Measurements from ENCODE around the gene MAP3K2. TPM values are rescaled to one million over a fixed set of nuclear protein-coding genes. Genes with fewer than 3 reads are reported as not detected.

Gene MAP3K2
- total RNA-seq, 1 experiment from 2014 or later = 38.7 TPM

- ChIA-PET POLR2A (no interaction called here), CTCF (no interaction called here)
- H3K4me3 ChIP-seq (ENCODE audit: low read depth, low read length) = no peak overlapping the region
- H3K27me3 ChIP-seq (replicated peaks; ENCODE audit: control insufficient read depth, insufficient read depth, low read length) = no peaks in the 10 kb centered on the region
- H3K4me3 Mint-ChIP-seq (ENCODE audit: unreplicated experiment) = no peak overlapping the region
- no peaks in the 10 kb centered on the region for H3K36me3 ChIP-seq (ENCODE audit: control insufficient read depth, insufficient read depth, low read length)
- no peaks in the 10 kb centered on the region for H3K4me1 ChIP-seq
- intact Hi-C loops (cut with micrococcal nuclease; ENCODE audit: unreplicated experiment) = no loop called here
- no peaks in the 10 kb centered on the region for H3K9me3 Mint-ChIP-seq (ENCODE audit: unreplicated experiment)
- no peaks in the 10 kb centered on the region for H3K9me3 ChIP-seq
- H3K27me3 Mint-ChIP-seq (ENCODE audit: insufficient read depth, unreplicated experiment) = no peaks in the 10 kb centered on the region
- BruUV-seq (replicated peaks) = no TSS peak
- no peak for TF ChIP-seq CTCF (IDR thresholded peaks at IDR 0.05; ENCODE audit: insufficient read depth in 1 of 2, low read depth in 1 of 2, low read length in 1 of 2, severe bottlenecking in 1 of 2, unreplicated experiment in 1 of 2)
- no peak overlapping the region for H3K27ac Mint-ChIP-seq (ENCODE audit: unreplicated experiment)
- DNase-seq = no peak
- no peaks in the 10 kb centered on the region for H3K4me1 Mint-ChIP-seq (ENCODE audit: low read depth, unreplicated experiment)
- H3K36me3 Mint-ChIP-seq (ENCODE audit: insufficient read depth, unreplicated experiment) = peaks cover 10% of the 10 kb centered on the region
Observed at GRCh38 chr2:127343277-127343676, 44.5 kb downstream of the MAP3K2 start.

DNA sequence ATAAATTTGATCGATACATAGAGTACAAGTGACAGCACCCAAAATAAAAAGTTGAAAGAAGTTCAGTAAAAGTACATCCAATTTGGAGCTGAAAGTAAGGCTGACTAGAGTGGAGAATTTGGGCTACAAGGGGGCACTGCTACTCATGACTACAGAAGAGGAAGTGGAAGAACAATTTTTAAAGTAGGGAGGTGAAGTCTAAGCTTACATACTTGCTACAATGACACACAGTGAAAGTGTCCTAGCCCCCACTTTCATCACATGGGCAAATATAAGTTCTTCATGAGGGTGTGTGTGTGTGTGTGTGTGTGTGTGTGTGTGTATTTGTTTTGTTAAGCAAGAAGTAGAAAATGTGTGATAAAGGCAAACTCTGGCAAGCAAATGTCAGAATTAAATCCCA, 45.7 kb downstream of the MAP3K2 start:
- H3K27ac Mint-ChIP-seq (ENCODE audit: unreplicated experiment) = no peak overlapping the region
- H3K4me1 Mint-ChIP-seq (ENCODE audit: low read depth, unreplicated experiment) = no peaks in the 10 kb centered on the region
- POLR2A ChIA-PET = no interaction called here
- H3K4me3 ChIP-seq (ENCODE audit: low read depth, low read length) = no peak overlapping the region
- no peaks in the 10 kb centered on the region for H3K27me3 Mint-ChIP-seq (ENCODE audit: insufficient read depth, unreplicated experiment)
- TF ChIP-seq CTCF (IDR thresholded peaks at IDR 0.05; ENCODE audit: insufficient read depth in 1 of 2, low read depth in 1 of 2, low read length in 1 of 2, severe bottlenecking in 1 of 2, unreplicated experiment in 1 of 2) = no peak
- intact Hi-C loops (cut with micrococcal nuclease; ENCODE audit: unreplicated experiment) = no loop called here
- H3K9me3 ChIP-seq = no peaks in the 10 kb centered on the region
- no peak for DNase-seq
- peaks cover 12% of the 10 kb centered on the region for H3K36me3 Mint-ChIP-seq (ENCODE audit: insufficient read depth, unreplicated experiment)
- no TSS peak for BruUV-seq (replicated peaks)
- no peak overlapping the region for H3K4me3 Mint-ChIP-seq (ENCODE audit: unreplicated experiment)
- no peaks in the 10 kb centered on the region for H3K27me3 ChIP-seq (replicated peaks; ENCODE audit: control insufficient read depth, insufficient read depth, low read length)
- CTCF ChIA-PET = no interaction called here
- no peaks in the 10 kb centered on the region for H3K36me3 ChIP-seq (ENCODE audit: control insufficient read depth, insufficient read depth, low read length)
- no peaks in the 10 kb centered on the region for H3K9me3 Mint-ChIP-seq (ENCODE audit: unreplicated experiment)
- H3K4me1 ChIP-seq = no peaks in the 10 kb centered on the region

- CTCF ChIA-PET = no interaction called here
- no peaks in the 10 kb centered on the region for H3K27me3 ChIP-seq (replicated peaks; ENCODE audit: control insufficient read depth, insufficient read depth, low read length)
- POLR2A ChIA-PET = no interaction called here
- H3K9me3 Mint-ChIP-seq (ENCODE audit: unreplicated experiment) = no peaks in the 10 kb centered on the region
- H3K4me3 ChIP-seq (ENCODE audit: low read depth, low read length) = no peak overlapping the region
- H3K27ac Mint-ChIP-seq (ENCODE audit: unreplicated experiment) = no peak overlapping the region
- no peaks in the 10 kb centered on the region for H3K36me3 ChIP-seq (ENCODE audit: control insufficient read depth, insufficient read depth, low read length)
- intact Hi-C loops (cut with micrococcal nuclease; ENCODE audit: unreplicated experiment) = no loop called here
- no peak for TF ChIP-seq CTCF (IDR thresholded peaks at IDR 0.05; ENCODE audit: insufficient read depth in 1 of 2, low read depth in 1 of 2, low read length in 1 of 2, severe bottlenecking in 1 of 2, unreplicated experiment in 1 of 2)
- H3K4me3 Mint-ChIP-seq (ENCODE audit: unreplicated experiment) = no peak overlapping the region
- DNase-seq = no peak
- H3K9me3 ChIP-seq = no peaks in the 10 kb centered on the region
- H3K27me3 Mint-ChIP-seq (ENCODE audit: insufficient read depth, unreplicated experiment) = no peaks in the 10 kb centered on the region
- no peaks in the 10 kb centered on the region for H3K4me1 ChIP-seq
- H3K36me3 Mint-ChIP-seq (ENCODE audit: insufficient read depth, unreplicated experiment) = peaks cover 24% of the 10 kb centered on the region
- BruUV-seq (replicated peaks) = no TSS peak
- no peaks in the 10 kb centered on the region for H3K4me1 Mint-ChIP-seq (ENCODE audit: low read depth, unreplicated experiment)
Observed at GRCh38 chr2:127332335-127332734, 55.4 kb downstream of the MAP3K2 start.

All from Caco-2 (cell line).